ENCODE data around the gene PARD3.

PARD3 gene

GRCh38 chr10:34622945-34623344, 192.2 kb downstream of the PARD3 start:
- no peak for DNase-seq (ENCODE audit: low read depth, low spot score)

- no peak for DNase-seq (ENCODE audit: low read depth, low spot score)
Observed at GRCh38 chr10:34618611-34619010, 196.5 kb downstream of the PARD3 start.

GRCh38 chr10:34615770-34616169, 199.3 kb downstream of the PARD3 start:
- no peak for DNase-seq (ENCODE audit: low read depth, low spot score)

- DNase-seq (ENCODE audit: low read depth, low spot score): no peak
Observed at GRCh38 chr10:34613491-34613890, 201.6 kb downstream of the PARD3 start.

GRCh38 chr10:34612938-34613337, 202.2 kb downstream of the PARD3 start:
- DNase-seq (ENCODE audit: low read depth, low spot score): no peak

- DNase-seq (ENCODE audit: low read depth, low spot score): no peak
Observed at GRCh38 chr10:34612446-34612845, 202.7 kb downstream of the PARD3 start.

GRCh38 chr10:34609287-34609940, 205.7 kb downstream of the PARD3 start:
- no peak for DNase-seq (ENCODE audit: low read depth, low spot score)

- DNase-seq (ENCODE audit: low read depth, low spot score): no peak
Observed at GRCh38 chr10:34607894-34608293, 207.2 kb downstream of the PARD3 start.

- DNase-seq (ENCODE audit: low read depth, low spot score): no peak
Observed at GRCh38 chr10:34606890-34607289, 208.2 kb downstream of the PARD3 start.

- DNase-seq (ENCODE audit: low read depth, low spot score): no peak
Observed at GRCh38 chr10:34602478-34602877, 212.6 kb downstream of the PARD3 start.

- no peak for DNase-seq (ENCODE audit: low read depth, low spot score)
Observed at GRCh38 chr10:34601691-34602090, 213.4 kb downstream of the PARD3 start.

- DNase-seq (ENCODE audit: low read depth, low spot score): no peak
Observed at GRCh38 chr10:34599026-34599795, 215.9 kb downstream of the PARD3 start.

GRCh38 chr10:34596351-34596750, 218.7 kb downstream of the PARD3 start:
- no peak for DNase-seq (ENCODE audit: low read depth, low spot score)

- no peak for DNase-seq (ENCODE audit: low read depth, low spot score)
Observed at GRCh38 chr10:34593930-34594329, 221.2 kb downstream of the PARD3 start.

GRCh38 chr10:34593374-34593890, 221.7 kb downstream of the PARD3 start:
- no peak for DNase-seq (ENCODE audit: low read depth, low spot score)

- DNase-seq (ENCODE audit: low read depth, low spot score): no peak
Observed at GRCh38 chr10:34590793-34591192, 224.3 kb downstream of the PARD3 start.

- DNase-seq (ENCODE audit: low read depth, low spot score): no peak
Observed at GRCh38 chr10:34589275-34589674, 225.8 kb downstream of the PARD3 start.

- DNase-seq (ENCODE audit: low read depth, low spot score): no peak
Observed at GRCh38 chr10:34587680-34588019, 227.4 kb downstream of the PARD3 start.

- DNase-seq (ENCODE audit: low read depth, low spot score): no peak
Observed at GRCh38 chr10:34587002-34587679, 228.0 kb downstream of the PARD3 start.

- no peak for DNase-seq (ENCODE audit: low read depth, low spot score)
Observed at GRCh38 chr10:34585422-34586112, 229.5 kb downstream of the PARD3 start.

GRCh38 chr10:34584164-34584563, 230.9 kb downstream of the PARD3 start:
- DNase-seq (ENCODE audit: low read depth, low spot score): no peak

Measured in activated naive CD8-positive, alpha-beta T cell treated with anti-CD3 and anti-CD28 coated beads, Interleukin-2, amount 50 U/mL, for 16 hours (primary cell).